ENCODE data around the gene CACNG1. TPM values are rescaled to one million over a fixed set of nuclear protein-coding genes. Genes with fewer than 3 reads are reported as not detected.

The CACNG1 gene
- not detected for total RNA-seq

- no peak for ATAC-seq
Measured at GRCh38 chr17:67044016-67044772, at the start of gene CACNG1. TSS of gene CACNG1 (plus strand) at chr17:67044554. CDS start at chr17:67044661, 107 bp downstream.

GRCh38 chr17:66994930-66995535 is 49.3 kb upstream of the CACNG1 start:
- ATAC-seq = no peak

GRCh38 chr17:66995944-66996343 is 48.4 kb upstream of the CACNG1 start:
- no peak for ATAC-seq

DNA sequence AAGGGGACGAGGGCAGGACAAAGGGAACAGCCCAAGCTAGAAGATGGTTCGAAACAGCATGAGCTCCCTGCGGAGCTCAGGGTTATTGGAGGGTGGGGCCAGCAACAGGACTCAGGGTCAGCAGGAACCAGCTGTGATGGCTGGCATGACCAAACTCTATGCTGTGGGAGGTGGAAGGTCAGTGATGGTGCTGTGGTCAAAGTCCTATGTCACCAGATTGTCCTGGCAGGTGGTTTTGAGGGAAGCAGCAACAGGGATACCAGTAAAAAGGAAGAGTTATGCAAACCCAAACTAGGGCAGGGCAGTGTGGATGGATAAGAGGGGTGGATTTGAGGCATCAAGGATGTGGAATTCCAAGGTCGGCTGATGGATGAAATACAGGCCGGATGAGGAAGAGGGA is 47.4 kb upstream of the CACNG1 start:
- no peak for ATAC-seq

DNA sequence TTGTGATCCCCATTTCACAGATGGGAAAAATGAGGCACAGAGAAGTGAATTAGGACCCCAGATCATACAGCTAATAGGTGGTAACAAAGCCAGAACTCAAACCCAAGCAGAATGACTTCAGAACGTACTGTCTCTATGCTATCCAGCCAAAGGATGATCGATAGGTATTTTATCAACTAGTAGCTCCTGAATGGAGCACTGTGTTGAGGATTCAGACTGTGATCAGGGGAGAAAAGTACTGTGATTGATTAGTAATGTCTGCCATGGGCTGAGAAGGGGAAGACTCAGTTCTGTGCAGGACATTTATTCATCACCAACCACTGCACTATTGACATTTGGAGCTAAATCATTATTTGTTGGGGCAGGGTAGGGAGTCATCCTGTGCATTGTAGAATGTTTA is 41.1 kb upstream of the CACNG1 start:
- no peak for ATAC-seq

DNA sequence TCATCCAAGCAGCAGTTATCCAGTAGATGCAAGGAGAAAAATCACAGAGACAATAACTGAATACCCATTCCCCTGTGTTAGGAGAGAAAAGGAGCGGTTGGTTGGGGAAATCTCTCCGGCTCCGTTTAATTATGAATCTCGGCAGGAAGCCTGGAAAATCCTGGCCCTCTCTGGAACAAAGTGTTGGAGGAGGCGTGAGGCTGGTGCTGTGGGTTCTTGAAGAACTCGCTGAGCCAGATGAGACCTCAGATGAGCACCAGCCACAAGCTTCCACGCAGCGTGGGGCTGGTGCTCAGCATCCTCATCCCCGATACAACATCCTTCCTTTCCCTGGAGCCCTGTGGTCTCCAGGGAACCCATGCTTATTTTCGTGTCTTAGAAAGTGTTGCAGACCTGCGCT is 40.2 kb upstream of the CACNG1 start:
- ATAC-seq = no peak

GRCh38 chr17:67007266-67007665 is 37.1 kb upstream of the CACNG1 start:
- ATAC-seq = no peak

GRCh38 chr17:67008101-67008500 is 36.3 kb upstream of the CACNG1 start:
- no peak for ATAC-seq

- no peak for ATAC-seq
Measured at GRCh38 chr17:67011527-67012175, 32.7 kb upstream of the CACNG1 start.

DNA sequence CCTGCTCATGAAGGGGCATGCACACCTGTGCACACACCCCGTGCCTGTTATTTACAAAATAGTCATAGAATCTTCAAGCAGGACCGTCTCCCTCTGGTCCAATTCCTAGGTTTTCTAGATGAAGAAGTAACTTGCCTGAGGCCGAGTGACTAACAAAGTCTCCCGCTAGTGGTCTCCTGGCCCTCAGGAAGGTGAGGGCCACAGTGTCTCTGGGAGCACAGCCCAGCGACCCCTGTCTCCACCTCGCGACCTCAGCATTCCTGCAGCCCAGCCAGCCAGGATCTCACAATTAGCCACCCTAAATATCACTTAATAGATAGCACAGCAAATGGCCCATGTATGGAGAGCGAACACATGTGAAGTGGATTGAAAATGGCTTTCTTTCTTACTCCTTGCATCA is 30.5 kb upstream of the CACNG1 start:
- ATAC-seq = no peak

DNA sequence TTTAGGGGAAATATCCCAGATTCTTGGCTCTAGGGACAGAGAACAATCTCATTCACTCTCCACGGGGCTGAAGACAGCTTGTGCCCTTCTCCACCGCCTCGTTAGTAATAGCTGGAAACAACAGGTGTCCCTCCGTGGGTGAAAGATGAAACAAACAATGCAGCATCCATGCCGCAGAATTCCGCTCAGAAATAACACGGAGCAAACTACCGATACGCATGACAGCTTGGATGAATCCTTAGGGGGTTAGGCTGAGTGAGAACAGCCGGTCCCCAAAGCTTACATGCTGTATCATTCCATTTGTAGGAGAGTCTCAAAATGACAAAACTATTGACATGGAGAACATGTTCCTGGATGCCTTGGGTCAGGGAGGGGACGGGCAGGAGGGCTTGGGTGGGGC is 29.4 kb upstream of the CACNG1 start:
- no peak for ATAC-seq

GRCh38 chr17:67016039-67016762 is 28.2 kb upstream of the CACNG1 start:
- ATAC-seq = no peak

DNA sequence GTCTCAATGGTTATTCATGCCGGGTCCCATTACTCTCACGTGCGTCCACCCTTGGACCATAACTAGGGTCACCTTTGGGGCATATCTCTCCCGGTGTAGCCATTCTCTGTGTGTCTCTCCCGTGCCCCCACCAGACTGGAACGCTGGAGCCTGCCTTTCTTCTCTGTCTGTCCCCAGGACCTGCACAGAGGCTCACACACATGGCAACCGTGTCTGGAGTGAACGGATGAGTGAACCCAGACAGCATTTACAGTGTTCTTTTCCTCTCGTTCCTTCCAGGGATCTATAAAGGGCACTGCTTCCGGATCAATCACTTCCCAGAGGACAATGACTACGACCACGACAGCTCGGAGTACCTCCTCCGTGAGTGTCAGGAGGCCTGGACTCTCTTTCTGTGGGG is 26.4 kb upstream of the CACNG1 start:
- ATAC-seq = no peak

DNA sequence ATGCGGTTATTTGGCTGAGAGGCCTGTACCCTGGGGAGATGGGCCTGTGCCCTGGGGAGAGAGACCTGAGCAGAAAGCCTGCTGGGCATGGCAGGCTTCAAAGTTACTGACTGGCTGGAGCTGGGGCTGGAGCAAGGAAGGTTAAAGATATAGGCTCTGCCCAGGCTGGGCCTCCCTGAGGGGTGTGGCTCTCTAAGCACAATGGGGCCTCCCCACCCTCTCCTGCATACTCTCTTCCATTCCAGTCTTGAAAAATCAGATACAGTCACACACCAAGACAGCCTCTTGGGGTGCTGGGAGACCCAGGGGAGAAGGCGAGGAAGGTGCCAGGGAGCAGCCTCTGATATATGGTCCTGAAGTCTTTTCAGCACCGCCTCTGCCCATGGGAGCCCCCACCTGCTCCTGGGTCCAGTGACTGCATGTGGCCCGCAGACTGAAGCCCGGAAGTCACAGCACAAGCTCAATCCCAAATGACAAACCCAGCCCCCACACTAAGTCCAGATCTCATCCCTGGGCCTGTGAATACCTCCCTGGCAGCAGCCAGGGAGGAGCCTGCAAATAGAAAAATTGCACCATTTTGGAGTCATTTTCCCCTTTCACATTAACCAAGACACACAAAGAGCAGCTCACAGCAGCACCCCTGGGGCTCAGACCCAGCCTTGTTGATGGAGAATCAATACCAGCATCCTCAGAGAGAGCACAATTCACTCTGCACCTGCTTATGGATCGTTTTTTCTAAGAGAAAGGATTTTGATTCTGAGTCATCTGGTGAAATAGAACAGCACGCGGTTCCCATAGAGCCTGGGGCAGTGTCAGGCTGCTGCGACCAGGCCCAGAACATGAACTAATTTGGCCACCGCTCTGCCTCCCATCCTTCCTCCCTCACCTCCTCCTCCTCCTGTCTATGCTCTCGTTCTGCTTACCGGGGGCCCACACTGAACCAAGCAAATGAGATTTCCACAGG is 25.6 kb upstream of the CACNG1 start:
- no peak for ATAC-seq

- ATAC-seq = no peak
Measured at GRCh38 chr17:67019809-67020208, 24.5 kb upstream of the CACNG1 start.

DNA sequence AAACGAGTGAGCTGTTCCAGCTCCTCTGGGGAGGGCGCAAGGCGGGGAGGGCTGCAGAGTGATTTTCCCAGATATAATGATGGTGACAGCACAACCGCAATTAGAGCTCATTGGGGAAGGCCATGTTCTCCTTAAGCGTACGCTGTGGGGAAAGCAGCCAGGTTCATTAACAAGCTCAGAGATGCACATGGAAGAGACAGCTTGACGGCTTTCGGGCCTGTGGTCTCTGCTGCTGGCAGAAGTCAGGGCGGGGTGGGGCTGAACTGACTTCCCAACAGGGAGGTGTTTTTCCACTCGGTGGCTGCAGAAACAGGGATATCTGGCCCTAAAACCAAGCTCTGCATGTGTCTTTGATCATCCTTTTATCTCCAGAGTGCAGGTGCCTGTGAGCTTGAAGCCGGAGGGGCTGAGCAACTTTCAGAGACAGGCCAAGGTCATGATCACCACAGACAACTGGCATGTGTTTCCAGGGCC is 24.0 kb upstream of the CACNG1 start:
- no peak for ATAC-seq

DNA sequence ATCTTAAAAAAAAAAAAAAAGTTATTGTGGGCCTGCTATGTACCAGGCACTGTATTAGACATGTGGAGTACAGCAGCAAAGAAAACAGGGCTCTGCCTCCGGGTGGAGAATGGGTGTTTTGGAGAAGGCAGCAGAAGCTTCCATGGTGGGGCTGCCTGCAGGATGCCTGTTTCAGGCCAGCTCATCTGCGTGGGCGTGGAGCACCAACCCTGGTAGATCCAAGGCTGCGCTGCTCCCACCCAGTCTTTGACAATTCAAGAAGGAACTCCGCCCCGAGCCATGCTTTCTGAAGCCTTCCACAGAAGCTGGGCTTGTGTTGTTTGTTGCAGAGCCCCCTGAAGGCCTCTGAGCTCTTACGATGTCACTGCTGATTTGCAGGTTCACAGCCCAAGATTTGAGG is 23.2 kb upstream of the CACNG1 start:
- ATAC-seq = no peak

DNA sequence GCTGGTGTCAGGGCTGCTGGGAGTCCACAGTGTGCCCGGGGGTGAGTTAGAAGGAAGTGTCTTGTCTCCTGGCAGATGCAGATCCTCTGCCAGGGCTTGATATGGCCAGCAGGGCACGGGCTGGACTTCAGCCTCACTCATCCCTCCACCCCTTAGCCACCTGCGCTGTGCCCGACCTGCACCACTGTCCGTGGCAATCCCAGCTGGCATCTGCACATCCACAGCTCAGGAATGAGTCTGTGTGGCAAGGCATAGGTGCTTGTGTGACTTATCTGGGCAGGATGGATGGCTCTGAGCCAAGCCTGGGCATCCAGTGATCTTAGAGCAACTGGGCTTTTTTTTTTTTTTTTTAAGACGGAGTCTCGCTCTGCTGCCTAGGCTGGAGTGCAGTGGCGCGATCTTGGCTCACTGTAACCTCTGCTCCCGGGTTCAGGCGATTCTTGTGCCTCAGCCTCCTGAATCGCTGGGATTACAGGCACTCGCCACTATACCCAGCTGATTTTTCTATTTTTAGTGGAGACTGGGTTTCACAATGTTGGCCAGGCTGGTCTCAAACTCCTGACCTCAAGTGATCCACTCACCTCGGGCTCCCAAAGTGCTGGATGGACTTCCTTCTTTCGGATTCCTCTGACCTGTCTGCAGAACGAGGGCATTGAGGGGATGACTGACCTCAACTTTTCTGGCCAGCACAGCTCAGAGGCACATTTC is 22.5 kb upstream of the CACNG1 start:
- ATAC-seq = no peak

- no peak for ATAC-seq
Measured at GRCh38 chr17:67022451-67022810, 21.9 kb upstream of the CACNG1 start.

- ATAC-seq = no peak
Measured at GRCh38 chr17:67024736-67025135, 19.6 kb upstream of the CACNG1 start.

GRCh38 chr17:67025216-67025792 is 19.1 kb upstream of the CACNG1 start:
- no peak for ATAC-seq

Data from esophagus mucosa (tissue), 1 donor.